C4-2B (cell line): Measurements from ENCODE around the gene INSR.

Experiments
- H3K27ac ChIP-seq: fragments of 450-650 bp; 2 replicates; pipeline ENCODE4 v1.5.1; 2017
- ZFX ChIP-seq: fragments of 450-650 bp; IDR thresholded peaks from 2 replicates; pipeline ENCODE4 v1.6.1; 2017
- TF ChIP-seq, protein P1 (sequence below): fragments of 450-650 bp; conservative IDR thresholded peaks from 2 replicates; pipeline ENCODE4 v1.5.1; 2017; ENCODE audit warnings: mild to moderate bottlenecking

INSR gene

GRCh38 chr19:7203332-7203731, 90.9 kb downstream of the INSR start:
- TF ChIP-seq ZFX, result no peak
- TF ChIP-seq, protein P1, sequence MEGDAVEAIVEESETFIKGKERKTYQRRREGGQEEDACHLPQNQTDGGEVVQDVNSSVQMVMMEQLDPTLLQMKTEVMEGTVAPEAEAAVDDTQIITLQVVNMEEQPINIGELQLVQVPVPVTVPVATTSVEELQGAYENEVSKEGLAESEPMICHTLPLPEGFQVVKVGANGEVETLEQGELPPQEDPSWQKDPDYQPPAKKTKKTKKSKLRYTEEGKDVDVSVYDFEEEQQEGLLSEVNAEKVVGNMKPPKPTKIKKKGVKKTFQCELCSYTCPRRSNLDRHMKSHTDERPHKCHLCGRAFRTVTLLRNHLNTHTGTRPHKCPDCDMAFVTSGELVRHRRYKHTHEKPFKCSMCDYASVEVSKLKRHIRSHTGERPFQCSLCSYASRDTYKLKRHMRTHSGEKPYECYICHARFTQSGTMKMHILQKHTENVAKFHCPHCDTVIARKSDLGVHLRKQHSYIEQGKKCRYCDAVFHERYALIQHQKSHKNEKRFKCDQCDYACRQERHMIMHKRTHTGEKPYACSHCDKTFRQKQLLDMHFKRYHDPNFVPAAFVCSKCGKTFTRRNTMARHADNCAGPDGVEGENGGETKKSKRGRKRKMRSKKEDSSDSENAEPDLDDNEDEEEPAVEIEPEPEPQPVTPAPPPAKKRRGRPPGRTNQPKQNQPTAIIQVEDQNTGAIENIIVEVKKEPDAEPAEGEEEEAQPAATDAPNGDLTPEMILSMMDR, result no peak
- no peak overlapping the region for H3K27ac ChIP-seq

- no peak overlapping the region for H3K27ac ChIP-seq
- no peak for TF ChIP-seq ZFX
- TF ChIP-seq, protein P1, result no peak
Observed at GRCh38 chr19:7202888-7203287, 91.3 kb downstream of the INSR start.

DNA sequence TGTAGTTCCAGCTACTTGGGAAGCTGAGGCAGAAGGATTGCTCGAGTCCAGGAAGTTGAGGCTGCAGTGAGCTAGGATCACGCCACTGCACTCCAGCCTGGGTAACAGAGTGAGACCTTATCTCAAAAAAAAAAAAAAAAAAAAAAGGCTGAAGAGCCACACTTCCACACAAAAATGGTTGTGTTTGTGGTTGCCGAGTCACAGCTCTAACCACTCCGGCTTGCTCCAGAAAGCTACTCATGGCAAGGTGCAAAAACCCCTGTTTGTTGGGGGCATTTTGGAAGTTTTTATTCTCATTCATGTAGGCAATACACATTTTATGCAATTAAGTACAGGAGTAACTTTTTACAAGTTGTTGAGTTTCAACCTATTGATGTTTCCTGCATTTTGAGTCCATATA, 93.5 kb downstream of the INSR start:
- H3K27ac ChIP-seq, result no peak overlapping the region
- TF ChIP-seq, protein P1, result no peak
- no peak for TF ChIP-seq ZFX

DNA sequence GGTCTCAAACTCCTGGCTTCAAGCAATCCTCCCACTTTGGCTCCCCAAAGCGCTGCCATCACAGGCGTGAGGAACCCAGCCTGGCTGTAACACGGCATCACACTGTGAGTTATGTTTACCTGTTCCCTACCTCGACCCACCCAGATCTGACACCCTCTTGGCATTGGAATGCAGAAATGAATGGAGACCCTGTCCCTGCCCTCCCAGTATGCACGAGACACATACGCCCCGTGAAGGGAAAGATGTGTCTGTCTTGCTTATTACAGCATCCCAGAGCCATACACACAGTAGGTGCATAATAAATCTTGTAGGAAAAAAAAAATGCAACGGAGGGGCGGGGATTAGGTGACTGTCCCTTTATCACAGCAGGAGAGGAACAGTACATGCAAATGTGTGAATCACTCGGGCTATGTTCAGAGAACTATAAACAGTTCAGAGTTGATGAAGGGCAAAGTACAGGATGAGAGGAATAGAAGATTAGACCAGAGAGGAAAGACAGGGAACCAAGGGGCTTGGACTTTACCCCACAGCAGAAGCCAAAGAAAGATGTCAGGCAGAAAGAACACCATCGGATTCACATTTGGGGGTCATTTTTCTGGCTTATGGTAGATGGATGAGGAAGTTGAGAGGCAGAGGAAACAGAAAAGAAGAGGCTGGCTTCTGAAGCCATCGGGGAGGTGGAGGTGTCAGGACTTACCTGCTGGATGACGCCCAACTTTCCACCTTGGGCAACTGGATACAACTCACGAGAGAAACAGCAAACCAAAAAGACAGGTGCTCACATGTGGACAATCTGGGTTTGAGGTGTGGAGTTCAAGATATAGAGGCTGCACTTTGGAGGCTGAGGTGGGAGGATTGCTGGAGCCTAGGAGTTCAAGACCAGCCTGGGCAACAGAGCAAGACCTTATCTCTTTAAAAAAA, 94.3 kb downstream of the INSR start:
- H3K27ac ChIP-seq, result no peak overlapping the region
- TF ChIP-seq, protein P1, result no peak
- TF ChIP-seq ZFX, result no peak

DNA sequence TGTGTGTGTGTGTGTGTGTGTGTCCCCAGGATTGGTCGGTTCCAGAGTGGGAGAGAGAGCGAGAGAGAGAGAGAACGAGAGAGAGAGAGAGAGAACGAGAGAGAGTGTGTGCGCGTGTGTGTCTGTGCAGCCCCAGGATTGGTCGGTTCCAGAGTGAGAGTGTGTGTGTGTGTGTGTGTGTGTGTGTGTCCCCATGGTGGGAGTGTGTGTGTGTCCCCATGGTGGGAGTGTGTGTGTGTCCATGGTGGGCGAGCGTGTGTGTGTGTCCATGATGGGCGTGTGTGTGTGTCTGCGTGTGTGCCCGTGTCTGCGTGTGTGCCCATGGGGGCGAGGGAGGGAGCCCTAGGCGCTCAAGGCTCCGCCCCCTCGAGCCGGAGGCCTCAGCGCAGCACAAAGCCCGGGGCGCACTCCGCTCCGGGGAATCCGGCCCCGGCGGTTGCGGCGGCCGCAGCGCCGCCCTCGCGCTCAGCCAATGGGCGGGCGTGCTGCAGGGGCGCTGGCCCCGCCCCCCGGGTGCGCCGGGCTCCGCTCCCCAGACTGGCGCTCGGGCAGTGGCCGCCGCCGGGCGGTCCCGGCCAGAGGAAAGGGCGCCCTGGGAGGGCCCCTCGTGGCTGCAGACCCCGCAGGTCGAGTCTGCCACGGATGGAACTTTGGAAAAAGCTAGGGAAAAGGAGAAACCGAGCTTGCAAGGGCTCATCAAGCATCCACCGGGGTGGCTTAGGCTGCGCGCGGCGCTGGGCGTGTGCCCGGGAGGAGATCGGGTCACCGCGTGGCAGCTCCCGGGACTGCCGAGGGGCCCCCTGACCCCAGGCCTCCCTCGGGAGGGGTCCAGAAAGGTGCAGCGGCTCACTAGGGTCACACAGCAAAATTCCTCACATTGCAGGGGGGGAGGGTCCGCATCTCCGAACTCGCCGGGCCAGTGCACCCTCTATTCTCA, 96.2 kb downstream of the INSR start:
- peak overlapping the region; percentile 91 for H3K27ac ChIP-seq
- TF ChIP-seq ZFX, result no peak
- TF ChIP-seq, protein P1, result no peak

DNA sequence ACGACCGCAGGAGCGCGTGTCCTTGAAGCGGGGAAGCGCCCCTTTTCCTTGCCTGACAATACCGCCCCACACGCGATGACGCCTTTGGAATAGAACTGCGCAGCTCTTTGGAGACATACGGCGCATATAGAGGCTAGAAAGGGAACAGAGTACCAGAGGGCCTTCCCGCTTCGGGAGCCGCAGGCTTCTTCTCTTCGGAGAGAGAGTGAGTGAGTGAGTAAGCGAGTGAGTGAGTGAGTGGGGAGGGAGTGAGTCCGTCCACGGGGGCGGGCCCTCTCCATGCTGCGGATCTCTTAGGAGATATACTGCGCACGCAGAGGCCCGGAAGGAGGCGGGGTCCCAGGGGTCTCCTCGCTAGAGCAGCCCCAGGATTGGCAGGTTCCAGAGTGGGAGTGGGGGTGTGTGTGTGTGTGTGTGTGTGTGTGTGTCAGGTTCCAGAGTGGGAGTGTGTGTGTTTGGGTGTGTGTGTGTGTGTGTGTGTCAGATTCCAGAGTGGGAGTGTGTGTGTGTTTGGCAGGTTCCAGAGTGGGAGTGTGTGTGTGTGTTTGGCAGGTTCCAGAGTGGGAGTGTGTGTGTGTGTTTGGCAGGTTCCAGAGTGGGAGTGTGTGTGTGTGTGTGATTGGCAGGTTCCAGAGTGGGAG, 97.0 kb downstream of the INSR start:
- no peak for TF ChIP-seq ZFX
- TF ChIP-seq, protein P1, result no peak
- H3K27ac ChIP-seq, result peak overlapping the region; percentile 91
